ENCODE results near the gene LDHB.

Gene LDHB

DNA sequence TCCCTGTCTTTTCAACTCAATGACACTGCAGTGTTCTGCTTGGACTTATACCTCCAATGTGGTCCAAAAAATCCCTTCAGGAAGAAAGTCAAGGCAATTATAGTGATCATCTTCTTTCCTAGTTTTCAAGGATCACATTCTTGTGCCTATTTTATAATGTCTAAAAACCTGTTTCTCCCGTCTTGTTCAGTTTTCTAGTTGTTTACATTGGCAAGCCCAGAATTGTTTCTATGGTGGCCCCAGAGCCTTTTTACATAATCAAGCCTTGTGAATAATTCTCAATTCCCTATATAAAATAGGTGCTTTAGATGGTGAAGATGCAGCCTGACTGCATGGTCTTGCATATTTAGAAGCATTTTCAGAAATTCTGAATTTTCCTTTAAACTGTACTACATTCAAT, 14.5 kb upstream of the LDHB start:
- Histone ChIP-seq H4K20me1 (ENCODE audit: control insufficient read depth, insufficient read depth, low read depth, low read length) (no peaks in the 10 kb centered on the region), H3K27me3 (ENCODE audit: control insufficient read depth, low read length) (peaks cover 19% of the 10 kb centered on the region), H3K9me3 (ENCODE audit: control insufficient read depth, insufficient read depth, low read length) (no peaks in the 10 kb centered on the region), H3K4me1 (ENCODE audit: control insufficient read depth, low read length) (no peaks in the 10 kb centered on the region), H3K27ac (ENCODE audit: low read depth, low read length) (no peak overlapping the region), H3K4me3 (ENCODE audit: low read length) (no peak overlapping the region), H3F3A (ENCODE audit: control insufficient read depth, insufficient read depth) (no peaks in the 10 kb centered on the region), H3K4me2 (ENCODE audit: low read length) (no peak overlapping the region), H3K9me2 (replicated peaks; ENCODE audit: control insufficient read depth, low read length) (no peaks in the 10 kb centered on the region), H3K79me2 (ENCODE audit: control insufficient read depth, low read length) (no peaks in the 10 kb centered on the region), H3K36me3 (ENCODE audit: control insufficient read depth, low read length) (no peaks in the 10 kb centered on the region)
- no peak for TF ChIP-seq EZH2phosphoT487 (IDR thresholded peaks at IDR 0.05; ENCODE audit: borderline replicate concordance, low read length)
- TF ChIP-seq, protein P1, sequence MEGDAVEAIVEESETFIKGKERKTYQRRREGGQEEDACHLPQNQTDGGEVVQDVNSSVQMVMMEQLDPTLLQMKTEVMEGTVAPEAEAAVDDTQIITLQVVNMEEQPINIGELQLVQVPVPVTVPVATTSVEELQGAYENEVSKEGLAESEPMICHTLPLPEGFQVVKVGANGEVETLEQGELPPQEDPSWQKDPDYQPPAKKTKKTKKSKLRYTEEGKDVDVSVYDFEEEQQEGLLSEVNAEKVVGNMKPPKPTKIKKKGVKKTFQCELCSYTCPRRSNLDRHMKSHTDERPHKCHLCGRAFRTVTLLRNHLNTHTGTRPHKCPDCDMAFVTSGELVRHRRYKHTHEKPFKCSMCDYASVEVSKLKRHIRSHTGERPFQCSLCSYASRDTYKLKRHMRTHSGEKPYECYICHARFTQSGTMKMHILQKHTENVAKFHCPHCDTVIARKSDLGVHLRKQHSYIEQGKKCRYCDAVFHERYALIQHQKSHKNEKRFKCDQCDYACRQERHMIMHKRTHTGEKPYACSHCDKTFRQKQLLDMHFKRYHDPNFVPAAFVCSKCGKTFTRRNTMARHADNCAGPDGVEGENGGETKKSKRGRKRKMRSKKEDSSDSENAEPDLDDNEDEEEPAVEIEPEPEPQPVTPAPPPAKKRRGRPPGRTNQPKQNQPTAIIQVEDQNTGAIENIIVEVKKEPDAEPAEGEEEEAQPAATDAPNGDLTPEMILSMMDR (IDR thresholded peaks at IDR 0.05; ENCODE audit: low read depth, low read length, poor library complexity, severe bottlenecking): no peak

DNA sequence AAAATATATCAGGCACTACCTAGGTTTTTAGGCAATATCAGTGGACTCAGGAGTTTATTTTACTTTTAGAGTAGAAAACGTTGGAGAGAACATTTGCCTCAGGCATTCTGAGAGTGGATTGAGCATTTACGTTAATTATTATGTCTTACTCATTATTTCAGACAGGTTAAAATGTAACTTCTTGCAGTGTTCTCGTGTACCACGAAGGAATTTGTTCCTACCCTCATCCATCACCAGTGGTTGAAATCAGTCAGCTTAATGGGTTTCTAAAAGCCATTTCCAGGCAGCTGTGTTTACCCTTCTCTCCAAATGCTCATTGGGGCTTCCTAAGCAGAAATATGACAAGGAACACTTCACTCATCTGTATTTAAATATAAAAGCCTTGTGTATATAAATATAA, 9.1 kb upstream of the LDHB start:
- Histone ChIP-seq H3K36me3 (ENCODE audit: control insufficient read depth, low read length) (no peaks in the 10 kb centered on the region), H3F3A (ENCODE audit: control insufficient read depth, insufficient read depth) (no peaks in the 10 kb centered on the region), H3K27me3 (ENCODE audit: control insufficient read depth, low read length) (peaks cover 15% of the 10 kb centered on the region), H3K27ac (ENCODE audit: low read depth, low read length) (no peak overlapping the region), H3K4me1 (ENCODE audit: control insufficient read depth, low read length) (no peaks in the 10 kb centered on the region), H3K79me2 (ENCODE audit: control insufficient read depth, low read length) (no peaks in the 10 kb centered on the region), H3K9me2 (replicated peaks; ENCODE audit: control insufficient read depth, low read length) (no peaks in the 10 kb centered on the region), H3K9me3 (ENCODE audit: control insufficient read depth, insufficient read depth, low read length) (no peaks in the 10 kb centered on the region), H4K20me1 (ENCODE audit: control insufficient read depth, insufficient read depth, low read depth, low read length) (no peaks in the 10 kb centered on the region), H3K4me2 (ENCODE audit: low read length) (no peak overlapping the region), H3K4me3 (ENCODE audit: low read length) (no peak overlapping the region)
- TF ChIP-seq EZH2phosphoT487 (IDR thresholded peaks at IDR 0.05; ENCODE audit: borderline replicate concordance, low read length): no peak
- TF ChIP-seq, protein P1 (IDR thresholded peaks at IDR 0.05; ENCODE audit: low read depth, low read length, poor library complexity, severe bottlenecking): no peak

DNA sequence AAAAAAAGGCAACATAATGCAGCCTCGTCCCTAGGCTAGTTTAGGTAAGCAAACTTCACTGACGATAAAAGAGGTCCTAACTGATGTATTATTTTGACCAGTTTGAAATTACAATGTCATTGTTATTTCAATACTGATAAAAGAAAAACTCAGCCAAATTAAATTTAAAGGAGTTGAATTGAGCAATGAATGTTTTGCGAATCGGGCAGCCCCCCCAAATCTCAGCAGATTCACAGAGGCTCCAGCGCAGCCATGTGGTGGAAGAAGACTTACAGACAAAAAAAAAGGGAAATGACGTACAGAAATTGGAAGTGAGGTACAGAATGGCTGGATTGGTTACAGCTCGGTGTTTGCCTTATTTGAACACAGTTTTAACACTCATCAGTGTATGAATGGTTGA, 8.2 kb upstream of the LDHB start:
- no peaks in the 10 kb centered on the region for H3K4me1 ChIP-seq (ENCODE audit: control insufficient read depth, low read length)
- no peaks in the 10 kb centered on the region for H4K20me1 ChIP-seq (ENCODE audit: control insufficient read depth, insufficient read depth, low read depth, low read length)
- TF ChIP-seq, protein P1 (IDR thresholded peaks at IDR 0.05; ENCODE audit: low read depth, low read length, poor library complexity, severe bottlenecking): no peak
- TF ChIP-seq EZH2phosphoT487 (IDR thresholded peaks at IDR 0.05; ENCODE audit: borderline replicate concordance, low read length): no peak
- H3K36me3 ChIP-seq (ENCODE audit: control insufficient read depth, low read length): no peaks in the 10 kb centered on the region
- no peak overlapping the region for H3K4me2 ChIP-seq (ENCODE audit: low read length)
- H3K4me3 ChIP-seq (ENCODE audit: low read length): no peak overlapping the region
- no peaks in the 10 kb centered on the region for H3K9me3 ChIP-seq (ENCODE audit: control insufficient read depth, insufficient read depth, low read length)
- H3F3A ChIP-seq (ENCODE audit: control insufficient read depth, insufficient read depth): no peaks in the 10 kb centered on the region
- H3K27me3 ChIP-seq (ENCODE audit: control insufficient read depth, low read length): peaks cover 14% of the 10 kb centered on the region
- H3K27ac ChIP-seq (ENCODE audit: low read depth, low read length): no peak overlapping the region
- no peaks in the 10 kb centered on the region for H3K79me2 ChIP-seq (ENCODE audit: control insufficient read depth, low read length)
- no peaks in the 10 kb centered on the region for H3K9me2 ChIP-seq (replicated peaks; ENCODE audit: control insufficient read depth, low read length)
